ENCODE data around the gene UBA52.
"Not testable (repeated sequence)": the region's sequence is repeated elsewhere in the genome, so short reads cannot be mapped to it uniquely, and the experiment has no call there.

Gene UBA52

GRCh38 chr19:18593367-18594095 lies 21.9 kb downstream of the UBA52 start:
- no peak for DNase-seq

- DNase-seq: no peak
Observed at GRCh38 chr19:18594096-18594823, 22.6 kb downstream of the UBA52 start.

DNA sequence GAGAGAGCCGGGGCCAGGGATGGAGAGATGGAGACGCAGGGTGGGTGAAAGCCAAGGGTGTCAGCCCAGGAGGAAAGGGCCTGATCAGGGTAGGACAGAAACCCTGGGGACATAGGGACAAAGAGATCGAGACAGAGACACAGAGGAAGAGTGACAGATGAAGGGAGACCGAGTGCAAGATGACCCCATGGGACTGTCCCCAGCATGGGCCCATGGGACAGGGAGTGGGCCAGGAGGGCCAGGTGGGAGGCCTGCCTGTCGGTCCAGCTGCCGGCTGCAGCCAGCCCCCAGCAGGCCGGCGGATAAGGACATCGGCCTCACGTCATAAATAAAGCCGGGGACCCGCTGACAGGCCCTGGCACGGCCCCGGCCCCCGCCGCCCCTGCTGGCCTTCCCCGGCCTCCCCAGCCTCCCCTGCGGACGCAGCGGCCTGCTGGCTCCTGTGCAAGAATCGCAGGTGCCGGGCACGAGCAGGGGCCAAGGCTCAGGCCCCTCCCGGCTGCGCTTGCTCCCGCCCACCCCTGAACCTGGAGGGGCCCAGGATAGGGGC lies 23.2 kb downstream of the UBA52 start:
- no peak for DNase-seq

- no peak for DNase-seq
Observed at GRCh38 chr19:18595475-18595874, 23.8 kb downstream of the UBA52 start.

- no peak for DNase-seq
Observed at GRCh38 chr19:18596752-18597157, 25.1 kb downstream of the UBA52 start.

- DNase-seq: no peak
Observed at GRCh38 chr19:18597809-18598660, 26.4 kb downstream of the UBA52 start.

GRCh38 chr19:18599485-18599884 lies 27.8 kb downstream of the UBA52 start:
- DNase-seq: no peak

DNA sequence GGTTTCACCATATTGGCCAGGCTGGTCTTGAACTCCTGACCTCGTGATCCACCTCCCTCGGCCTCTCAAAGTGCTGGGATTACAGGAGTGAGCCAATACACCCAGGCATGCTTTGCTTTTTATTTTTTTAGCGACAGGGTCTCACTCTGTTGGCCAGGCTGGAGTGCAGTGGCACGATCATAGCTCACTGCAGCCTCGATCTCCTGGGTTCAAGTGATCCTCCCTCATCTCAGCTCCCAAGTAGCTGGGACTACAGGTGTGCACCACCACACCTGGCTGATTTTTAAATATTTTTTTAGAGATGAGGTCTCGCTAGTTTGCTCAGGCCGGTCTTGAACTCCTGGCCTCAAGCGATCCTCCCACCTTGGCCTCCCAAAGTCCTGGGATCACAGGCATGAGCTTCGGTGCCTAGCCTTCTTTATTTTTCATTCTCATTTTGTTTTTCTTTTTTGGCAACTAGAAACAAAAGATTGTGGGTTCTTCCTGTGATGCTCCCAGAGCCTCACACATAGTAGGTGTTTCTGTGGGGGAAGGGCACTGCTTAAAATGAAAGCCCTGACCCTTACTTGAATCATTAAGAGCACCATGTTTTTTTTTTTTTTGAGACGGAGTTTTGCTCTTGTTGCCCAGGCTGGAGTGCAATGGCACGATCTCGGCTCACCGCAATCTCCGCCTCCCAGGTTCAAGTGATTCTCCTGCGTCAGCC lies 29.2 kb downstream of the UBA52 start:
- DNase-seq: not testable (repeated sequence)

- DNase-seq: no peak
Observed at GRCh38 chr19:18601875-18602274, 30.2 kb downstream of the UBA52 start.

DNA sequence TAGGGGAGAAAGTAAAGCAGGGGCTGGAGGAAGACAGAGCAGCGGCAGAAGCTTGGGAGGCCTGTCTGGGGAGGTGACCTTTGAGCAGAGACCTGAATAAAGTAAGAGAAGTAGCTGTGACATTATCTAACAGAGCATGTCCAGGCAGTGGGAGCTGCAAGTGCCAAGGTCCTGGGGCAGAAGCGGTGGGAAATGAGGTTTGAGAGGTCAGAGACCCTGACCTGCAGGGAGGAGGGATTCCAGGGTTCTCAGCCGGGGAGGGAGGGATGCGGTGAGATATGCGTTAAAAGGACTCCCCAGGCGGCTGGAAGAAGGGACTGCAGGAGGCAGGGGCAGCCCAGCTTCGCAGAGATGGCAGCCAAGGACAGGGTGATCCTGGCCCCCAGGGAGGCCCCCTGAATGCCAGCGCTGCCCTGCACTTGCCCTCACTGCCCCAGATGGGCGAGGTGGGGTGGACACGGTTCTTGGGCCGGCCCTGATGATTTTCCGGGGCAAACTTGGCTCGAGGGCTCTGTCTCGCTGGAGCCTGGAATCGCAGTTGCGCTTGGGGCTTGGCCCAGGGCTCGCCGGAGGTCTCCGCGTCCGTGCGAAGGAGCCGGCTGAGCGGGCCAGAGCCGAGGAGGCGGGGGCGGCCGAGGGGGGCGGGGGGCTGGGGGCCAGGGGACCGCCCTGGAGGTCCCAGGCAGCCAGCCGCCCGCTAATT lies 31.7 kb downstream of the UBA52 start:
- DNase-seq: no peak

DNA sequence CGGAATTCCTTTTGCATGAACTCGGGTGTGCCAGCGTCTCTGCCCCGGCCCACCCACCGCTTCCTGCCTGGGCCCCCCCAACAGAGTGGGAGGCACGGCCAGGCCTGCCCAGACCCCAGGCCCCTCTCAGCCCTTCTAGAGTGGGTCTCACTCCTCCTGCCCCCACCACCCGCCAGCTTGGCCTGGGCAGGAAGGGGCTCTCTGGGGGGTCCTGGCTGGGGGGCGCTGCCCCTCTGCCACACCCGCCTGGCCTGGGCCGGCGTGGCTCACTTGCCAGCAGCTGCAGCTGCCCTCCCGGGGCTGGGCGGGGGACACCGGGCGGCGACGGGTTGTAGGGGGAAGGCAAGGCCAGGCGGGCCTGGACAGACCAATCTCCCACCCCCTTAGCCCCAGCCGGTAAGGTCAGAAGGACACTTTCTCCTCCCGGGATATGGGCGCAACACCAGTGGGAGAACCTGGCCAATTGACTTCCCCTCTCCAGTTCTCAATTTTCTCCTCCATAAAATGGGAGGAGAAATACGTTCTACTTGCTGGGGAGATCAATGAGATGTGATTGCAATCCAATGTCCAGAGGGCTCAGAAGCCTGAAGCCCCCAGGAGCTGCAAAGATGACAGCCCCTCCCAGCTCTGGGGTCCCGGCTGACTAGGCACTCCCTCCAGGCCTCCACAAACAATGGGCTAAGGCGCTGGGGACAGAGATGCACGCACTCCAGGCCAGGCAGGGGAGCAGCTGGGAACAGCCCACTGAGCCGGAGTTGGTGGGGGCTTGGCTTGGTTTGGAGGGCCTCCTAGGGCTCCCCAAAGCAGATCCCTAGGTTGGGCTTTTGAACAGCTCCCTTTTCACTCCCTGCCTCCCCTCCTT lies 32.5 kb downstream of the UBA52 start:
- no peak for DNase-seq

GRCh38 chr19:18604820-18605159 lies 33.1 kb downstream of the UBA52 start:
- DNase-seq: no peak

- DNase-seq: no peak
Observed at GRCh38 chr19:18605196-18605545, 33.5 kb downstream of the UBA52 start.

DNA sequence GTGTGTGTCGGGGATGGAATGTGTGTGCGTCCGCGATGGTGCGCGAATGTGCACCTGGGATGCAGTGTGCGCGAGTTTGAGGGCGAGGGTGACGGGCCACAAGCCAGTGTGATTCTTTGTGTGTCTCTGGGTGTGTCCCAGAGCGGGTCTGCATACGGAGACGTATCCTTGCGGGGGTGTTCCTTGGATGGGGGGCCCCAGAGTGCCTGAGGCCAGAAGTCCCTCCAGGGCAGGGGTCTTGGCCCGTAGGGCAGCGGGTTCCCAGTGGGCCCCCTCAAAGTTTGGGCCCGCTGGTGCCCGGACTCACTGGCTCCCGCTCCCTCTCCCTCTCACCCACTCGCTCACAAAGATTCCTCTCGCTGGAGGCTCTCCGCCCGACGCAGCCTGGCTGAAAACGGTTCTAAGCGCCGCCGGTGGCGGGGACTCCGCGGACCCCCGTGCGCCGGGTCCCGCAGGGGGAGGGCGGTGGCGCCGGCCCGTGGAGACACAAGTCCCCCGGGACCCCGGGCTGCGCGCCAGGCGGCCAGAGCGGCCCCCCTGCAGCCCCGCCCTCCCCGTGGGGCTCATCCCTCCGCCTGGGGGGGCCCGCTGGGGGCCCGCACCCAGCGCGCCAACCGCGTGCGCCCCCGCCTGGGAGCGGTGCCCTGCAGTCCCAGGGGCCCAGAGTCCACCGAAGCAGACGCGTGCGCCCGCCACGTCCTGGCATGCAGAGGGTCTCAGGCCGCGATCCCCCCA lies 34.1 kb downstream of the UBA52 start:
- no peak for DNase-seq

GRCh38 chr19:18606281-18607225 lies 34.9 kb downstream of the UBA52 start, which contains the start of gene CRLF1:
CRLF1 (minus strand) TSS chr19:18606799; CDS start chr19:18606656, 143 bp downstream.
- DNase-seq: no peak

DNA sequence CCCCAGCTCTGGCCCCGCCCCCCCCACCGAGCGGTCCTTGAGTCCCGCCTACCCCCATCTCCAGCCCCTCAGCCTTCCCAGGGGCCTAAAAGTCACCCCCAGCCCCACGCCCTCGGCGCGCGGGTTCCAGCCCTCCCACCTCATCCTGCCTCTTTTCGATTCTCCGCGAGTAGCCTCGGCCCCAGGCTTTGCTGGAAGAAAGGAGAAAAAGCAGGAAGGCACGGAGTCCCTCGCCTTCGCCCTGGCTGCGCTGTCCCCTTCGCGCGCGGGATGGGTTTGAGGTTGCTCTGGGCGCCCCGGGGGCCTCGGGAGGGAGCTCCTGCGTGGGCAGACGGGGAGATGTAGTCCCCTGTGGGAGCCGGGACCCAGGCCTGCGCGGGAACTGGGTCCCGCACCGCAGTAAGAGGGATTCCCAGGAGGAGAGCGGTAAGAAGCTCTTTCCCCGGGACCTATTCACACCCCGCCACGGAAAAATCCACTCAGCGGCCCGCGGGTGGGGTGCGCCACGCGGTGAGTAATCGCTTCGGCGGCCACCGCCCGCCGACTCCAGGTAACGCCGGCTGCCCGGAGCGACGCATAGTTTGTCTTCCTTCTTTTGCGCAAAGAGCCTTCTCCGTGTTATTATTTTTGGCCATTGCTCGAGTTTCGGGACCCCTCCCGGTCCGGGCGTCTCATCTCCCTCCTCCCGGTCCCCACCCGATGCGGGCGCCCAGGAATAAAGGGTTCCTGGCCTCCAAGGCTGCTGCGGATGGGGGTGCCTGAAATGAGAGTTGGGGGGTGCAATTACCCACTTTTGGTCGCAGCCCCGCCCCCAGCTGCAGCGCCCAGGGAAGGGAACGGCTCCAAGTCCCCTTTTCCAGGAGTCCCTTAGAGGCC lies 35.8 kb downstream of the UBA52 start:
- no peak for DNase-seq

GRCh38 chr19:18608102-18608804 lies 36.6 kb downstream of the UBA52 start:
- no peak for DNase-seq

Data from NCI-H2081 treated with DMSO at 0.1 percent for 48 hours (cell line).